ENCODE data around the gene KLK2. TPM values are rescaled to one million over a fixed set of nuclear protein-coding genes. Genes with fewer than 3 reads are reported as not detected.

The KLK2 gene
- total and polyA plus RNA-seq, 2 of the 8 experiments (the other 6 are each of a cell fraction or from before 2014, with no cell fraction given): 0.20 TPM; not detected in 1

DNA sequence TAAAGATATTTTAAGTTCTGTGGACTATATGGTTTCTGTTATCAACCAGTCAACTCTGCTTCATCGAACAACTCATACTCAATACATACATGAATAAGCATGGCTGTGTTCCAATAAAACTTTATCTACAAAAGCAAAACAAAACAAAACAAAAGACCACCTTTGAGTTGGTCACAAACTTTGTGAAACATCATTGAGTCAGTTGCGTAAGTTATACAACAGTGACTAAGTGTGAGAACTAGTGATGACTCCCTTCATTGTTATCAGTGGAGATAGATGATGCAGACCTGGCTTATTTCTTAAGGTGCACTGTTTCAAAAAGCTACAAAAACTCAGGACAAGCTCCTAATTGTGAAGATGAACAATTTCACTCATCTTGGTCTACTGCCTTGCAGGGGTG is 52.5 kb downstream of the KLK2 start:
- H3K27me3 ChIP-seq (replicated peaks in 1 of 4; ENCODE audit: control insufficient read depth in 3 of 4, extremely low read depth in 1 of 4, insufficient read depth in 3 of 4, low read length in 3 of 4): 0 out of 7 replicates have a peak, but pooled peaks cover 0 to 2% (median under 1%) of the 10 kb centered on the region in 4 experiments
- WGBS, 2 experiments (ENCODE audit: extremely low coverage in 1 of 2, insufficient coverage in 1 of 2, insufficient read length in 1 of 2, insufficient replicate concordance in 2 of 2, low coverage in 1 of 2, low lambda C conversion rate in 2 of 2, missing lambda C conversion rate in 1 of 2): 80% methylated on average over 2 of the region's 2 CpGs; no CpG with 5 or more reads in 1 of the 2 experiments
- H4K20me1 ChIP-seq (replicated peaks in 1 of 2; ENCODE audit: control insufficient read depth in 1 of 2, insufficient read depth in 2 of 2, low read length in 2 of 2): no peaks in the 10 kb centered on the region
- H3K4me1 ChIP-seq (replicated peaks in 1 of 4; ENCODE audit: control insufficient read depth in 3 of 4, insufficient read depth in 4 of 4, low read length in 3 of 4): peaks cover 0 to 7% (median 5%) of the 10 kb centered on the region in 4 experiments; a peak in 5 of 7 replicates
- ChIA-PET POLR2A (ENCODE audit: partially characterized antibody) (interaction anchor here (1.0 to 2.2 kb wide), 2 partner anchors 121 to 130 kb away, joined by 3 to 9 read pairs; no protein-coding TSS in a partner anchor), CTCF (ENCODE audit: partially characterized antibody) (interaction anchor here (0.6 to 7.1 kb wide), 9 partner anchors 16 to 171 kb away, joined by 3 to 36 read pairs (median 4); no protein-coding TSS in a partner anchor)
- no peak overlapping the region for H2BK12ac ChIP-seq (ENCODE audit: low read depth, low read length)
- no peak overlapping the region for H2BK15ac ChIP-seq (ENCODE audit: low read length)
- TF ChIP-seq, protein P1, sequence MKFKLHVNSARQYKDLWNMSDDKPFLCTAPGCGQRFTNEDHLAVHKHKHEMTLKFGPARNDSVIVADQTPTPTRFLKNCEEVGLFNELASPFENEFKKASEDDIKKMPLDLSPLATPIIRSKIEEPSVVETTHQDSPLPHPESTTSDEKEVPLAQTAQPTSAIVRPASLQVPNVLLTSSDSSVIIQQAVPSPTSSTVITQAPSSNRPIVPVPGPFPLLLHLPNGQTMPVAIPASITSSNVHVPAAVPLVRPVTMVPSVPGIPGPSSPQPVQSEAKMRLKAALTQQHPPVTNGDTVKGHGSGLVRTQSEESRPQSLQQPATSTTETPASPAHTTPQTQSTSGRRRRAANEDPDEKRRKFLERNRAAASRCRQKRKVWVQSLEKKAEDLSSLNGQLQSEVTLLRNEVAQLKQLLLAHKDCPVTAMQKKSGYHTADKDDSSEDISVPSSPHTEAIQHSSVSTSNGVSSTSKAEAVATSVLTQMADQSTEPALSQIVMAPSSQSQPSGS (IDR thresholded peaks at IDR 0.05; ENCODE audit: low read length): no peak
- TF ChIP-seq HDAC6 (IDR thresholded peaks at IDR 0.05; ENCODE audit: low read depth, low read length) (no peak), EP300 (IDR thresholded peaks at IDR 0.05; ENCODE audit: borderline replicate concordance in 1 of 2, low read depth in 2 of 2, low read length in 2 of 2) (no peak)
- no peak overlapping the region for H4K5ac ChIP-seq (ENCODE audit: insufficient read length, low read depth, low read length)
- no peak overlapping the region for H4K91ac ChIP-seq (replicated peaks; ENCODE audit: insufficient read length, low read length)
- H4K8ac ChIP-seq (ENCODE audit: extremely low read depth, insufficient read depth, low read length): no peak overlapping the region
- H2AK5ac ChIP-seq (ENCODE audit: low read depth, low read length): no peak overlapping the region
- H3K27ac ChIP-seq (ENCODE audit: low read depth, low read length): no peak overlapping the region
- H3K79me1 ChIP-seq (ENCODE audit: low read depth, low read length): no peaks in the 10 kb centered on the region
- H3K9ac ChIP-seq (replicated peaks in 1 of 4; ENCODE audit: extremely low read depth in 1 of 4, low read depth in 3 of 4, low read length in 3 of 4): no peak overlapping the region
- no peaks in the 10 kb centered on the region for H3K79me2 ChIP-seq (ENCODE audit: control insufficient read depth in 1 of 2, insufficient read depth in 2 of 2, low read length in 2 of 2)
- H2BK120ac ChIP-seq (replicated peaks; ENCODE audit: low read depth, low read length): no peak overlapping the region
- H2BK20ac ChIP-seq (ENCODE audit: low read length): no peak overlapping the region
- no peak for DNase-seq (ENCODE audit: low read depth in 1 of 2, low spot score in 2 of 2)
- H3K4ac ChIP-seq (replicated peaks; ENCODE audit: insufficient read length, low read depth, low read length): no peak overlapping the region
- no peaks in the 10 kb centered on the region for H3K9me3 ChIP-seq (ENCODE audit: insufficient read depth in 2 of 2, low read depth in 1 of 2, low read length in 1 of 2)
- FAIRE-seq: no peak
- no peak overlapping the region for H3K18ac ChIP-seq (ENCODE audit: extremely low read depth, low read length)
- H3K23ac ChIP-seq (ENCODE audit: insufficient read length): no peak overlapping the region
- no peak overlapping the region for H2AFZ ChIP-seq (ENCODE audit: low read length)
- no peak overlapping the region for H3K14ac ChIP-seq (ENCODE audit: insufficient read length)
- no peaks in the 10 kb centered on the region for H3K23me2 ChIP-seq (ENCODE audit: low read depth, low read length)
- H3K56ac ChIP-seq (replicated peaks; ENCODE audit: insufficient read length, low read depth, low read length): no peak overlapping the region
- H3K4me3 ChIP-seq (ENCODE audit: extremely low read depth in 1 of 4, insufficient read depth in 2 of 4, low read depth in 3 of 4, low read length in 4 of 4): no peak overlapping the region
- H3K4me2 ChIP-seq (ENCODE audit: insufficient read depth in 1 of 2, low read depth in 2 of 2, low read length in 2 of 2): no peak overlapping the region
- H2BK5ac ChIP-seq (ENCODE audit: low read depth, low read length): no peak overlapping the region
- no peaks in the 10 kb centered on the region for H3K36me3 ChIP-seq (ENCODE audit: control insufficient read depth in 2 of 4, insufficient read depth in 4 of 4, low read length in 3 of 4)
